Measurements from ENCODE around the gene LRRC17. TPM values are rescaled to one million over a fixed set of nuclear protein-coding genes. Genes with fewer than 3 reads are reported as not detected.

The LRRC17 gene
- total RNA-seq, 4 donors from 2014 or later, result 1.1 to 4.5 (median 3.1) TPM

- H3K4me3 ChIP-seq, result no peak overlapping the region
- no peak for DNase-seq (ENCODE audit: low spot score in 2 of 2)
- 95% methylated on average over 3 of the region's 3 CpGs for WGBS
- no peaks in the 10 kb centered on the region for H3K27me3 ChIP-seq
- no peaks in the 10 kb centered on the region for H3K9me3 ChIP-seq
- H3K27ac ChIP-seq, result no peak overlapping the region
- TF ChIP-seq POLR2A (IDR thresholded peaks at IDR 0.05) (no peak), CTCF (IDR thresholded peaks at IDR 0.05) (no peak), EP300 (IDR thresholded peaks at IDR 0.05) (no peak), POLR2AphosphoS5 (IDR thresholded peaks at IDR 0.05) (no peak)
- no peaks in the 10 kb centered on the region for H3K36me3 ChIP-seq
- peaks cover 11% of the 10 kb centered on the region for H3K4me1 ChIP-seq
These were observed 81.8 kb downstream of the LRRC17 start for GRCh38 chr7:102994567-102994966.

Other genes with a start within 250 kb of the LRRC17 start
- gene POLR2J2, start 241.3 kb upstream of the LRRC17 start, total RNA-seq, result 1 to 10 TPM; 1.0 to 5.1 (median 3.1) TPM
- 10 to 100 TPM; 12.4 to 41.9 (median 16.9) TPM for gene FAM185A, start 164.0 kb upstream of the LRRC17 start, total RNA-seq
- 1 to 10 TPM in 1 of 4 donors, under 1 TPM in 3; 0.30 to 1.4 (median 0.81) TPM for gene FBXL13, start 161.8 kb downstream of the LRRC17 start, total RNA-seq
- gene ARMC10, start 162.1 kb downstream of the LRRC17 start, total RNA-seq, result 10 to 100 TPM; 37.2 to 60.0 (median 50.0) TPM
- gene NAPEPLD, start 236.1 kb downstream of the LRRC17 start, total RNA-seq, result 10 to 100 TPM in 2 of 4 donors, 1 to 10 TPM in 2; 6.1 to 24.3 (median 10.0) TPM

Data from suprapubic skin (tissue), 4 donors.